ENCODE results near the gene CEACAM4.
A peak's percentile ranks its signal among the peaks of the same experiment; 100 is the strongest.
"Not testable (repeated sequence)": the region's sequence is repeated elsewhere in the genome, so short reads cannot be mapped to it uniquely, and the experiment has no call there.

CEACAM4 gene

DNA sequence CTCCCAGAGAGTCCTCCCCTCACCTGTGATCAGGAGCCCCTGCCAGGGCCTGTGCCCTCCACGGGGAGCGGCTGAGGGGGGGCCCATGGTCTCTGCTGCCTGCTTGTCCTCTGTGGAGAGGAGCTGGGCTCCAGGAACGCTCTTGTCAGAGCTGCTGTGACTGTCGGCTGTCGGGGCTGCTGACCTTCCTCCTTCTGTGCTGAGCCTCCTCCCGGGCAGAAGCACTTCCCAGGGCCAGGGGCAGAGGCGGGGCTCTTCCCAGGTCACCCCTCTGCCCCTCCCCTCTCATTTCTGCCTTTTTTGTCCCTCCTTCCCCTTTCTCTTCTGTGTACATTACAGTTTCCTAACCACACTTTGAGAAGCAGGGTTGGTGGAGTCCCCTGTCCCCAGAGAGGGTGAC, at the start of gene CEACAM4:
TSS of gene CEACAM4 (minus strand) at position 198 of the 400 bp plus-strand sequence. CDS start at position 87, 111 bp downstream.
- DNase-seq (ENCODE audit: low spot score) = no peak
- no peak for FAIRE-seq

DNA sequence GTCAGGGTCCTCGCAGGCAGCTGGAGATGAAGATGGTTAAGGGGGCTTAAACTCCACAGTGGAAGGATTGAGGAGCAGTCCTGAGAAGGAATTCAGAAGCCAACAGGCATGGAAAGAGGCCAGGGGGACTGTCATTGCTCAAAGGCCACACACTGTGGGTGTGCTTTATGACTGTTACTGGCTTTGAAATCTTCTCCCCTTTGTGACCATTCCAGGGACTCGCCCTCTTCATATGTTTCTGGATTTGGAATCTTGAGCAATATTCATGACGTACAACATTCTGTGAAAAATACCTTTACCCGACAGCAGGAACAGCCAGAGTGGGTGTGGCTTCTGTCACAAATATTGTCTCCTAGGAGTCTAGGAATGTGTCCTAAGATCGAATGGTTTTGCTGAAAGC, 44.6 kb upstream of the CEACAM4 start:
- DNase-seq (ENCODE audit: low spot score) = no peak
- FAIRE-seq = no peak

DNA sequence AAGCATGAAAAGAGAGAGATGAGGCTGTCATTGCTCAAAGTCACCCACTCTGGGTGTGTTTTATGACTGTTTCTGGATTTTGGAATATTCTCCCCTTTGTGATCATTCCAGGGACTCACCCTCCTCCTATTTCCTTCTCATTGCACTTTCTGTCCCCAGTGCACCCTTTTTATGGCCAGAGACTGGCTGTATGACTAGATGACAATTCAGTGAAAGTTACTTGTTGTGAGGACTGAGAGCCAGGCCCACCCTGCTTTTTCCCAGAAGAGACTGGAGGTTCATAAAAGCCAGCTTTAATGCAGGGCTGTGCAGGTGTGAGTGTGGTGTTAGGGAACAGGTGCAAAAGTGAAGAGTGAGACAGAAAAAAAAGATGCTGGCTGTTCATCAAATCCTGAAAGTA, 43.9 kb upstream of the CEACAM4 start:
- no peak for DNase-seq (ENCODE audit: low spot score)
- FAIRE-seq = no peak

DNA sequence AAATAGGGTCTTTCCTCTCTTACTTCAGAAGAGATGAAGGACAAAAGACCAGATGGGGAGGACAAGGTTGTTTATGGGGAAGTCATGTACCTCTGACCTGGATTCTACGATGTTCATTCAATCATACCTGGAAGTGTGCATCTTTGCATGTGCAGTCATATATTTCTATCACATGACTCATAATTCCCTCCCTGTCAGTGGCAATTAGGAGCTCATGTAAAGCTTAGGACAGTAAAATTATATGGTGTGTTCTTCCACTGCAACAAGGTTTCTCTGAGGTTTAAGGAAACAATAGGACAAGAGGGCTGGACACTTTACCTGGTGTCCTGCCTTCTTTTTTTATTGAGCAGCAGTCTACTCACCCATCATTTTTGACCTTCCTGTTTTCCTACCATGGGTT, 41.4 kb upstream of the CEACAM4 start:
- DNase-seq (ENCODE audit: low spot score) (no peak), FAIRE-seq (no peak)

DNA sequence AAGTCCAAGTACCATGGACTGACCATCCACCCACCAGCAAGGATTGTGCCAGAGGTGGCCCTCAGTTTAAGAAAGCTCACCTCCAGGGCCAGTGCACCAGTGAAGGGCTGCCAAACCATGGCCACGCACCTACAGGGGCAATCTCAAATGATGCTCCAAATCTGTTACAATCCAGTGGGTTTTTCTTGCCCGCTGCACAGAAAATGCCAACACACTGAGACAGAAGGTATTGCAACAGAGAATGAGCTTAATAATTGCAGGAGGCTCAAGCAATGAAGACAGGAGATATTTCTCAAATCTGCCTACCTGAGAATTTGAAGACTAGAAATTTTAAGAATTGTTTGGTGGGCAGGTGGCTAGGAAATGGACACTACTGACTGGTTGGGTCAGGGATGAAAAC, 39.2 kb upstream of the CEACAM4 start:
- FAIRE-seq = no peak
- no peak for DNase-seq (ENCODE audit: low spot score)

DNA sequence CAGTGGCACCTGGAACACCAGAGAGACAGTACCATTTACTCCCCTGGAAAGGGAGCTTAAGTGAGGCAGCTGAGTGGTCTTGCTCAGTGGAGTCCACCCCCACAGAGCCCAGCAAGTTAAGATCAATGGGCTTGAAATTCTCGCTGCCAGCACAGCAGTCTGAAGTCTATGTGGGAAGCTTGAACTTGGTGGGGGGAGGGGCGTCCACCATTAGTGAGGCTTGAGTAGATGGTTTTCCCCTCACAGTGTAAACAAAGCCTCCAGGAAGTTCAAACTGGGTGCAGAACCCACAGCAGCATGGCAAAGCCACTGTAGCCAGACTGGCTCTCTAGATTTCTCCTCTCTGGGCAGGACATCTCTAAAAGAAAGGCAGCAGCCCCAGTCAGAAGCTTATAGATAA, 30.3 kb upstream of the CEACAM4 start:
- FAIRE-seq = no peak
- DNase-seq (ENCODE audit: low spot score) = no peak

DNA sequence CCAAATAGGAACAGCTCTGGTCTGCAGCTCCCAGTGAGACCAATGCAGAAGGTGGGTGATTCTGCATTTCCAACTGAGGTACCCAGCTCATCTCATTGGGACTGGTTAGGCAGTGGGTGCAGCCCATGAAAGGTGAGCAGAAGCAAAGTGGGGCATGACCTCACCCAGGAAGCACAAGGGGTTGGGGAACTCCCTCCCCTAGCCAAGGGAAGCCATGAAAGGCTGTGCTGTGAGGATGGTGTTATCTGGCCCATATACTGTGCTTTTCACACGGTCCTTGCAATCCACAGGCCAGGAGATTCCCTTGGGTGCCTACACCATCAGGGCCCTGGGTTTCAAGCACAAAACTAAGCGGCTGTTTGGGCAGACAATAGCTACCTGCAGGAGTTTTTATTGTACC, 29.9 kb upstream of the CEACAM4 start:
- not testable (repeated sequence) for FAIRE-seq; DNase-seq (ENCODE audit: low spot score)

DNA sequence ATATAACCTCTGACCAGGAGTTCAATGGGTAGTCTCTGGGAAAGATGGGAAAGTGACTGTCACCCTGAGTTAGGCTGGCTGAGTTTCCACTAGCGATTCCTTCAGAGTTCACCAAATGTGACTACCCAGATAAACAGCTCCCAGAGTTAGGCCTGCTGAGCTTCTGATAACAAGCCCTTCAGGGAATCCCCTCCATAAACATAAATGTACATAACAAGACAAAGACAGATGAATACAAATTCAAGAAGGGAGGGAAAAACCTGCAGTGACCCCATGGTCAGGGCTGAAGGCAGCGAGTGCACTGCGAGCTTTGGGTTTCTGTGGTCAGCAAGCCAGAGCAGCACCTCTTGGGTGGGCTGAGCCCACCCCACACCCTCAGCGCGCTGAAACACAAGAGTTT, 25.4 kb upstream of the CEACAM4 start:
- FAIRE-seq (no peak), DNase-seq (ENCODE audit: low spot score) (no peak)

DNA sequence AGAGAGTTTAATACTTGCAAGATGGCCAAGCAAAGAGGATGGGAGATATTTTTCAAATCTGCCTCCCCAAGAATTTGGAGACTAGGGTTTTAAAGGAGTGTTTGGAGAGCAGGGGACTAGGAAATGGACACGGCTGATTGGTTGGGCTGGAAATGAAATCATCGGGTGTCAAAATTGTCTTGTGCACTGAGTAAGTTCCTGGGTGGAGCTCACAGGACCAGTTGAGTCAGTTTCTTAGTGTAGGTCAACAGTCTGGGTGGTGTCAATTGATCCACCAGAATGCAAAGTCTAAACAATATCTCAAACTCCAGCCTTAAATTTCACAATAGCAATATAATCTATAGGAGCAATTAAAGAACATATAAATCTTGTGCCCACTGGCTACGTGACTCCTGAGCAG, 23.0 kb upstream of the CEACAM4 start:
- no peak for FAIRE-seq
- DNase-seq (ENCODE audit: low spot score) = no peak

DNA sequence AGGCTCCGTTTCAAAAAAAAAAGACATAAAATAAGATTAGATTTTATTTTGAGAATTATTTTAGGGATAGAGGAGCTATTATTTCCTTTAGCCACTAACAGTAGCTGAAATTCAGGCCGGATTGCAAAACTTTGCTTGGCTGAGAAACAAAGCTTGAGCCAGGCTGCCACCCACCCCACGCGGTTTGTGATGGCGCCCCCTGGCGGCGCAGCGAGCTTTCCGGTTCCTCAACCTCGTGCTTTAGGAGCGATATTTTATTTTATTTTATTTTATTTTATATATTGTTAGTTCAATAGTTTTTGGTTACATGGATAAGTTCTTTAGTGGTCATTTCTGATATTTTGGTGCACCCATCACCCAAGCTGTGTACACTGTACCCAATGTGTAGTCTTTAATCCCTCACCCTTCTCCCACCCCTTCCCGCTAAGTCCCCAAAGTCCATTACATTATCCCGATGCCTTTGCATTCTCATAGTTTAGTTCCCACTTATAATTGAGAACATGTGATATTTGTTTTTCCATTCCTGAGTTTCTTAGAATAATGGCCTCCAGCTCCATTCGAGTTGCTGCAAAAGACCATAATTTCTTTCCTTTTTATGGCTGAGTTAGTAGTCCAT, 19.8 kb upstream of the CEACAM4 start:
- DNase-seq (ENCODE audit: low spot score) = no peak
- no peak for FAIRE-seq

DNA sequence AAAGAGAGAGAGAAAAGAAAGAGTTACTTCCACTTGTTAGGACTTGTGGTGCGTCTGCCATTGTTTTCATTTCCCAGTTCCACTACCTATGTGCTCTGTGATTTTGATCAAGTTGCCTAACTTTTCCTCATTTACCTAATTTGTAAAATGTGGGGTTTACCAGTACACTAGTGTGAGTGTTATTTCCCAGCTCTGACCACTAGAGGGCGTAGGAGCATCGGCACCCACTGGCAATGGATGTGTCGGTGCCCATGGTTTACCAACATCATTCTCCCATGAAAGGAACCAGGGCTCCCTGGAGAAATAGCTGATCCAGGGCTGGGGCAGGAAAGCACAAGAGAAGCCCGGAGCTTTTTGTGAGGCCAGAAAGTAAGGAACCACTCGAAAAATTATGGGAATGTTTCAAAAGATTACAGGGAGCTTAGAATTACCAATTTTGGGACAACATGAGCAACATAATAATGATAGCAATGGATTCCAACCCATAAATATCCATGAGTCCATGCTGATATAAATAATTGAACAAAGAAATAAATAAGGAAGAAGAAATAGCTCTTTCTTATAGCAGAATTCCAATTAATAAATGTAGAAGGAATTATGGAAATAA, 15.1 kb upstream of the CEACAM4 start:
- DNase-seq (ENCODE audit: low spot score) (peak; percentile 5), FAIRE-seq (no peak)

DNA sequence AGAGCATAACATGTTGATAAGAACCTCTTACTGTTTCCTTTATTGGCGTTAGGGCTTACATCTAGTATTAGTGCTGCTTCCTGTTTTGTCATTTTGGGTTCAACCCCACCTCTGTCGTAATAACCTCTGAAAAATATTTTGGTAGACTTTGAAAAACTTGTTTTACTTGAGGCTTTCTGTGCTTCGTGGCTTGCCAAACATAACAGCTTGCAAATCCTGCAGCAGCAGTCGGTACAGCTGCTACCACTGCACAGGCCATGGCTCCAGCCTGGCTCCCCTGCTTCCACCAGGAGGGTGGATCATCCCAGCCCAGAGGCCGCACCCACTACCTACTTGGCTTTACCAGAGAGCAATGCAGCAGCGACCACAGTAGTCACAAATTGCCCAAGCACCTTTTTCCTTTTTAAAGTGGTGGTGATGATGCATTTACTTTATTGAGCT, 11.8 kb upstream of the CEACAM4 start:
- DNase-seq (ENCODE audit: low spot score) (no peak), FAIRE-seq (no peak)

DNA sequence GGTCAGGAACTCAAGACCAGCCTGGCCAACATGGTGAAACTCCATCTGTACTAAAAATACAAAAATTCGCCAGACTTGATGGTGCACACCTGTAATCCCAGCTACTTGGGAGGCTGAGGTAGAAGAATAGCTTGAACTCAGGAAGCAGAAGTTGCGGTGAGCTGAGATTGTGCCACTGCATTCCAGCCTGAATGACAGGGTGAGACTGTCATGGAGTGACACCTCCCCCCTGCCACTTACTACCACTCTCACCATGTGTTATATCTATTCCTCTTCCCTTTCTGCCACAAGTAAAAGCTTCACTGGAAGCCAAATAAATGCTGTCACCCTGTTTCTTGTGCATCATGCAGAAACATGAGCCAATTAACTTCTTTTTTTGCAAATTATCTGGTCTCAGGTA, 10.6 kb upstream of the CEACAM4 start:
- no peak for FAIRE-seq
- no peak for DNase-seq (ENCODE audit: low spot score)

DNA sequence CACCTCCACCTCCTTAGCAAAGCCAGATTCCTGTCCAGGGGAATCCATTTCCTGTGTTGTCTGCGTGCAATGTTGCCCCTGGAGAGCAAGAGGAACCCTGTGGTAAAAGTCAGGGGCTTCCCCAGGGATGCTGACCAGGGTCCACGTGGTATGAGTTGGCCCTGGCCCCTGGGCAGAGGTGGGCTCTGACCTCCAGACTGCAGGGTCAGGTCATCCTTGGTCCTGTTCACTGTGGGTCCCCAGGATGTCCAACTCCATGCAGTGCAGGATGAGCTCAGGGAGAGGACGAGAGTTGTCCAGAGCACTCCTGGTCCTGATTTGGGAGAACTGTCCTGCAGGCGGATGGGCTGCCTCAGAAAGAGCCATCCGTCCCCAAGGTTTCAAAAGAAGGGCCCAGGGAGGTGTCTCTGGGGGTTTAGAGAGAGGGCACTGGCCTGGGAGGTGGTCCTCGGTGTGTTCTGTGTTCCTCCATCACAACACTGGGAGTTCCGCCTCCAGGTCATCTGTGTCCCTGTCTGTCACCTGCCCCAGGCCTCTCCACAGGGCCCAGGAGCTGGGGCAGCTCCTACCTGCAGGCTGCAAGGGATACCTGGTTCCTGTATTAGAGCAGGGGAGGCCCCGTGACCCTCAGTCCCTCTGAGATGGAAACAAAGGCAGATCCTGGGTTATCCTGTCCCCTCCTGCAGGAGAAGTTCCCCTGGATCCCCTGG, 1.2 kb upstream of the CEACAM4 start:
- FAIRE-seq (no peak), DNase-seq (ENCODE audit: low spot score) (no peak)

DNA sequence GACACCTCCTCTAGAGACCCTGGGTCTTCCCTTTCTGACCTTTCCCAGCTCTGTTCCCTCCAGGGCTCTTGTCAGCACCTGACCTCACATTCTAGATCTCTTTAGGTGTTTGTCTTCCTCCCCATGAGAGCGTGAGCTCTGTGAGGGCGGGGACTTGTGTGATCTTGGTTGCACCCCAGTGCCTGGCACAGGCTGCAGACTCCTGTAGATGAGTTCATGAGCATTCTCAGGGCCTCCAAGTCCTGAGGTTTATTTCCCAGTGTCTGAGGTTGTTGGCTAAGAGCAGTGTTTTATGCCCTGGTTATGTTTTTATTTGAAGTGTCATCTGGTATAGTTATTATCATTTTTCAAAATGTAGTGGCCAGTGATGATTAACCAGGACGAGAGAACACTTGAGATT, 596 bp downstream of the CEACAM4 start:
- FAIRE-seq = no peak
- DNase-seq (ENCODE audit: low spot score) = no peak

DNA sequence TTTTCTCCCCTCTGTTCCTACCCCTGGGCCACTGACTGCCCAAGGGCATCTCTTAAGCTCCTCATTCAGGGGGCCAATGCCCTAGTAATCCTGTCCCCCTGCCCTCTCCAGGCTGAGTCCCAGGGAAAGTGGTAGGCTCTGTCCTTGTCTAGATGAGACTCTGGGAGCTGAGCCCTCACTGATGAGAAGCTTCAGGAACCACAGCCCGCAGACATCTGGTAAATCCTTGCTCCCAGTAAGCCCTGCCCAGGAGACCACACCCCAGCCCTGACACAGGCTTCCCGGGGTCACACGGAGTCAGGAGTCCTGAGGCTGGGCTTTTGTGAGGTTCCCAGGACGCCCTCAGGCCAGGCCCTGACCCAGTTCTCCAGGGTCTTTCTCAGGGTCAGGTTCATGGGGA, 1.9 kb downstream of the CEACAM4 start:
- no peak for FAIRE-seq
- DNase-seq (ENCODE audit: low spot score) = no peak

DNA sequence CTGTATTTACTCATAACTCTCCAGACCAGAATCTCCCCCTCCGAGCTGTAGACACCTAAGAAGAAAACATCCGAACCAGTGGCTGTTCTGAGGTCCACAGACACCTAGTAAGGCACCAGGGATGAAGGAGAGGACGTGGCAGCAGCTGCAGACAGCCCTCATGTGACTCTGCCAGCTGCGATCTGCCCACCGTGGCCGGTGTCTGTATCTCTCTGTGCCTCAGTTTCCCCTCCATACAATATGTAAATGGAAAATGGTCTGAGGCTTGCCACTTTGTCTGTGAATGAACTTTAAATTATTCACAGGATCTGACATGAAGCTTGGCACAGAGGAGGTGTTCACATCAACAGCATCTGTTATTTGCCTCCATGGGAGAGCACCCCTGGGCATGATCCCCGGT, 2.4 kb downstream of the CEACAM4 start:
- DNase-seq (ENCODE audit: low spot score) (no peak), FAIRE-seq (no peak)

DNA sequence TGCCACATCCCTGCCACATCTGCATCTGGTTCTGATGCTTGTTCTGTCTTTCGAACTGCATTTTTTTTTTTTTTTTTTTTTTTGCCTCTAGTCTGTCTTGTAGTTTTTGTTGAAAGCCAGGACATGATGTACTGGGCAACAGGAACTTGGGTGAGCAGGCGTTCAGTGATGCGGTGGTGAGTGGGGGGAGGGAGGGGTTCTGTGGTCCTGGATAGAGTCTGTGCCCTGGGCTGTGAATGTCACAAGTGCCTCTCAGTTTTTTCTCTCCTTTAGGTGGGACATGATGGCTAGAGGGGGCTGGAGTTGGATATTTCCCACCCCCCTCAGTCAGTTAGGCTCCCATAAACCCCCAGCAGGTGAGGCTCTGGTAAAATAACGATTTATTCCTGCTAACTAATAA, 3.5 kb downstream of the CEACAM4 start:
- DNase-seq (ENCODE audit: low spot score) = no peak
- FAIRE-seq = no peak

DNA sequence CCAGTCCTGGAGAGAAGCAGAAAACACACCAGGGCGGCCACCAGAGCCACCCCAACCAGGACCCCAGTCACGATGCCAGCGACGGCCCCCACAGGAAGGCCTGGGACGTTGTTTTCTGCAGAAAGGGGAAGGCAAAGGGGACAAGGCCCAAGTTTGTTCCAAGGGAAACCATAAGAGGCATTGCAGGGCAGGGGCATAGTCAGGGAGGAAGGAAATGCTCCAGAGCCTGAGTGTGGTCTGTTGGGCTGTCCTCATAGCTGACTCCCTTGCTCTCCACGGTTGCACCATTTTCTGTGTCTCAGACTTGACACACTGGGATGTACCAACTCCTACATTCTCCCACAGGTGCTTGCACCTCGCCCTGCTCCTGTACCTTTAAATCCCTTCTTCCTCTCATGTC, 5.2 kb downstream of the CEACAM4 start:
- FAIRE-seq = no peak
- no peak for DNase-seq (ENCODE audit: low spot score)

DNA sequence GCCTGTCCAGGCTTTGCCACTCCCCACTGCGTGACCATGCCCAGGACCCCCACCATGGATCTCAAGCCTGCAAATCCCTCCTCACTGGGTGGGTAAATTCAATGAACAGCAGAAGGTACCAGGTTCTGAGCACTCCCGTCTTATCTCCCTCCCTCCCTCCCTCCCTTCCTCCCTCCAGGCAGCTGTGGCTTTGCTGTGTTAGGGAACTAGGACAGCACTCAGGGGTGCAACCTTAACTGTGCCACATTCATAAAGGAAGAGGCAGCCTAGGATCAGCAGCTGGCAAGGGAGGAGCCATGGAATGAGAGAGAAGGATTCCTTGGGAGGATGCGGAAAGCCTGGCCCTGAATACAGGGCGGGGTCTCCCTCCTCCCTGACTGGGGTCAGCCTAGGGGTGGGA, 5.6 kb downstream of the CEACAM4 start:
- DNase-seq (ENCODE audit: low spot score) (no peak), FAIRE-seq (no peak)

DNA sequence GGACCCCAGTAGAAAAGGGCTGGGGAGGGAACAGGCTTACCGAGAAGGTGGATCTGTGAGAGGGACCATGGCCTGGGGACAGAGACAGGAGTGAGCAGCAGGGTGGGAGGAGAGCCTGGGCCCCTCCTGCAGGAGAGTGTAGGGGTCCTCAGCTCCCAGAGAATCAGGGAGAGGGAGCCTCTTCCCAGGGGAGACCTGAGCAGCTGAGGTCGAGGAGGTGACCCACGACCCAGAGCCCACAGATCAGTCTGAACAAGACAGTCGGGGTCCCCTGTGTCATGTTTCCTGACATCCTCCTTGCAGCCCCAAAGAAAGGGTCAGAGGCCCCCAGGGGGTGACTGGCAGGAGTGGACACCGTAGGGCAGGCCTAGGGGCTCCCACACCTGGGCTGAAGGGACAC, 6.7 kb downstream of the CEACAM4 start:
- DNase-seq (ENCODE audit: low spot score) (no peak), FAIRE-seq (no peak)

DNA sequence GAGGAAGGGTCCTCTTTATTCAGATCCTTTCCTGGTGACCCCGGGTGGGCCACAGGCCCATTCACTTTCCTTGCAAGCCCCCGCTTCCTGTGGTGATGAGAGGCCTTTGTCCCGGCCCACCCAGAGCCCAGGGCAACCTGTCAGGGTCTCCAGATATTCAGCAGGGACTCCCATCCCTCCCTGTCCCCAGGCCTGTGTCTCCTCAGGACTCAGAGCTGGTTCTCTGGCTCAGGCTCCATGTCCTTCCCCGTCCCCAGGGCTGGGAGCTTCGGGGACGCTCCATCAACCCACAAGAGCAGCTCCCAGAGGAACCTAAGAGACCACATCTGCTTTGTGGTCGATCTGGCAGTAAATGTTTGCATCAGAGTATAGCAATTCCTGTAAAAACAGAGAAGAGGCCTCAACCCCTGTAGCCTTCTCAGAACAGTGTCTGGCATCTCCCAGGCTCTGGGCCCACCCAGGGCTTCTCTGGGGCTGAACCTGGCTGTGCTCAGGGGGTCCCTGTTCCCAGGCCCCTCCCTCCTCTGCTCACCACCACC, 7.8 kb downstream of the CEACAM4 start:
- no peak for FAIRE-seq

More for the DNA sequence above, 7.8 kb downstream of the CEACAM4 start:
- no peak for DNase-seq (ENCODE audit: low spot score)
